Esophagus squamous epithelium (tissue), 4 donors: ENCODE measurements around the gene OPCML.

Experiments used
- POLR2A ChIP-seq, 4 donors: fragments of 450-650 bp; IDR thresholded peaks; one replicate each; pipeline ENCODE4 v1.6.1; 2017; ENCODE audit warnings: antibody characterized with exemption in 4 of 4, mild to moderate bottlenecking in 4 of 4, moderate library complexity in 3 of 4
- TF ChIP-seq, protein P1 (sequence below), 6 experiments: fragments of 450-650 bp in 4 of 6; fragments of 200-600 bp in 2 of 6; sonication (generic) in 2 of 6; IDR thresholded peaks; one replicate each; pipeline ENCODE4 v1.5.1; 2016 to 2019; ENCODE audit warnings: antibody characterized with exemption in 6 of 6, mild to moderate bottlenecking in 4 of 6, moderate library complexity in 4 of 6

DNA sequence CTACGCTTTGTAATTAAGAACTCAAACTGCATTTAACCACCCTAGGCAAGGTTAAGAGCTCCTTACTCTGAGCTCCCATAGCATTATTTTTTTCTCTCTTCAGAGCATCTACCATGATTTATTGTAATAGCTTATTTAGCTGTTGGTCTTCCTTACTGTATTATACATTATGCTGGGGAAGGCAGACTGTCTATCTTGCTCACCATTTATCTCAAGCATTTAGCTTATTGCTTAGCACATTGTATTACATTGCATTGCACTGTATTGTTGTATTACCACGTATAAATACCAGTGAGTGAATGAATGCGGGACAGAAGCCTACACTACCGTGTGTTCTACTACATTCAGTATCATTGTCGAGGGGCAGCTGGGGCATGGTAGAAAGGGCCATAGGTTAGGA lies 324.3 kb downstream of the OPCML start:
- TF ChIP-seq, protein P1, sequence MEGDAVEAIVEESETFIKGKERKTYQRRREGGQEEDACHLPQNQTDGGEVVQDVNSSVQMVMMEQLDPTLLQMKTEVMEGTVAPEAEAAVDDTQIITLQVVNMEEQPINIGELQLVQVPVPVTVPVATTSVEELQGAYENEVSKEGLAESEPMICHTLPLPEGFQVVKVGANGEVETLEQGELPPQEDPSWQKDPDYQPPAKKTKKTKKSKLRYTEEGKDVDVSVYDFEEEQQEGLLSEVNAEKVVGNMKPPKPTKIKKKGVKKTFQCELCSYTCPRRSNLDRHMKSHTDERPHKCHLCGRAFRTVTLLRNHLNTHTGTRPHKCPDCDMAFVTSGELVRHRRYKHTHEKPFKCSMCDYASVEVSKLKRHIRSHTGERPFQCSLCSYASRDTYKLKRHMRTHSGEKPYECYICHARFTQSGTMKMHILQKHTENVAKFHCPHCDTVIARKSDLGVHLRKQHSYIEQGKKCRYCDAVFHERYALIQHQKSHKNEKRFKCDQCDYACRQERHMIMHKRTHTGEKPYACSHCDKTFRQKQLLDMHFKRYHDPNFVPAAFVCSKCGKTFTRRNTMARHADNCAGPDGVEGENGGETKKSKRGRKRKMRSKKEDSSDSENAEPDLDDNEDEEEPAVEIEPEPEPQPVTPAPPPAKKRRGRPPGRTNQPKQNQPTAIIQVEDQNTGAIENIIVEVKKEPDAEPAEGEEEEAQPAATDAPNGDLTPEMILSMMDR (IDR thresholded peaks at IDR 0.05) = no peak
- no peak for TF ChIP-seq POLR2A (IDR thresholded peaks at IDR 0.05)
